K562 (cell line): ENCODE results near the gene ABHD12. TPM values are rescaled to one million over a fixed set of nuclear protein-coding genes. Genes with fewer than 3 reads are reported as not detected.

ENCODE experiments used
- ATAC-seq: fragments of 200-7000 bp; cut with Tn5 transposase; 3 replicates; pipeline ENCODE4 v1.9.1; 2020; ENCODE audit warnings: moderate library complexity
- BruUV-seq: library from RNA; stranded (reverse); fragments of 400-500 nt; replicated peaks from 2 replicates; lab custom pipeline; 2021; lab: Mats Ljungman, UMichigan
- CTCF ChIA-PET: fragments of 300-600 bp; formaldehyde crosslinking; extraction: SDS; loops from one replicate; lab custom pipeline; 2021; ENCODE audit warnings: low intra/inter-chr PET ratio; lab: Yijun Ruan, JAX
- POLR2A ChIA-PET: fragments of 300-600, 350-650 bp; sonication (Branson Sonifier 250); formaldehyde crosslinking; extraction: SDS; loops from one replicate; lab custom pipeline; 2021; ENCODE audit warnings: antibody characterized with exemption, inconsistent platforms; lab: Yijun Ruan, JAX
- DNase-seq, 4 experiments: peaks; one replicate each; pipeline versions ENCODE4 v3.0.0 to v3.0.0-alpha.2; 2011 to 2018; ENCODE audit warnings: low spot score in 3 of 4, mixed read lengths in 3 of 4; ENCODE audit errors: extremely low read depth in 1 of 4
- FAIRE-seq: peaks from 2 replicates; lab custom pipeline; 2011; peaks lifted over from hg19 to GRCh38; lab: Jason Lieb, UNC
- H2AFZ ChIP-seq: 2 replicates; pipeline ENCODE4 v1.6.0; 2011; ENCODE audit warnings: low read depth, low read length, control low read depth, inconsistent platforms
- H3K27ac ChIP-seq: fragments of 200-600 bp; 3 replicates; pipeline ENCODE4 v1.8.0; 2011; ENCODE audit warnings: low read depth, mild to moderate bottlenecking, control low read depth, inconsistent platforms, low read length, moderate library complexity, mixed read lengths; ENCODE audit errors: extremely low read depth
- H3K27me3 ChIP-seq, 2 experiments: fragments of 300-600 bp in 1 of 2; 2 replicates in 1 of 2; 3 replicates in 1 of 2; pipeline versions ENCODE4 v1.6.0 to v1.8.0; 2011; ENCODE audit warnings: inconsistent platforms in 2 of 2, low read length in 2 of 2, mild to moderate bottlenecking in 1 of 2, mixed read lengths in 1 of 2, moderate library complexity in 1 of 2; ENCODE audit not compliant: control insufficient read depth in 2 of 2, insufficient read depth in 2 of 2
- H3K36me3 ChIP-seq: fragments of 300-600 bp; 3 replicates; pipeline ENCODE4 v1.8.0; 2011; ENCODE audit warnings: mild to moderate bottlenecking, low read length, inconsistent platforms; ENCODE audit not compliant: control insufficient read depth, insufficient read depth
- H3K4me1 ChIP-seq, 2 experiments: fragments of 200-600 bp in 1 of 2; replicated peaks in 1 of 2; 2 replicates in 1 of 2; 3 replicates in 1 of 2; pipeline versions ENCODE4 v1.5.1 to v1.8.0; 2011; ENCODE audit warnings: inconsistent platforms in 2 of 2, low read length in 2 of 2, mild to moderate bottlenecking in 1 of 2, mixed read lengths in 1 of 2, moderate library complexity in 1 of 2; ENCODE audit not compliant: control insufficient read depth in 2 of 2, insufficient read depth in 2 of 2
- H3K4me2 ChIP-seq: 2 replicates; pipeline ENCODE4 v1.6.1; 2011; ENCODE audit warnings: low read length, control low read depth, inconsistent platforms, mixed read lengths; ENCODE audit not compliant: insufficient read depth
- H3K4me3 ChIP-seq: fragments of 200-600 bp; sonication (generic), shearing (Covaris generic); 2 replicates; pipeline ENCODE4 v1.5.1; 2016; ENCODE audit warnings: control low read depth, inconsistent platforms
- H3K79me2 ChIP-seq: fragments of 200-600 bp; 3 replicates; pipeline ENCODE4 v1.8.0; 2011; ENCODE audit warnings: low read length, inconsistent platforms; ENCODE audit not compliant: control insufficient read depth, insufficient read depth
- H3K9ac ChIP-seq, 2 experiments: 2 replicates each; pipeline versions ENCODE4 v1.6.0 to v1.6.1; 2011; ENCODE audit warnings: low read depth in 2 of 2, low read length in 2 of 2, control low read depth in 1 of 2, inconsistent platforms in 1 of 2, mild to moderate bottlenecking in 1 of 2, mixed read lengths in 1 of 2; ENCODE audit not compliant: insufficient read depth in 1 of 2
- H3K9me1 ChIP-seq: one replicate; pipeline ENCODE4 v1.6.0; 2011; ENCODE audit warnings: inconsistent platforms, mild to moderate bottlenecking, low read length, moderate library complexity; ENCODE audit not compliant: control insufficient read depth, insufficient read depth
- H3K9me3 ChIP-seq: replicated peaks from 2 replicates; pipeline ENCODE4 v1.5.1; 2011; ENCODE audit warnings: low read depth, low read length, inconsistent platforms; ENCODE audit not compliant: control insufficient read depth, insufficient read depth
- H4K20me1 ChIP-seq: replicated peaks from 2 replicates; pipeline ENCODE4 v1.6.1; 2011; ENCODE audit warnings: low read length, inconsistent platforms, mixed read lengths; ENCODE audit not compliant: control insufficient read depth, insufficient read depth
- BCOR ChIP-seq: fragments of 450-650 bp; IDR thresholded peaks from 2 replicates; pipeline ENCODE4 v1.6.1; 2016
- EP400 ChIP-seq: fragments of 450-650 bp; IDR thresholded peaks from 2 replicates; pipeline ENCODE4 v1.6.1; 2017; ENCODE audit warnings: antibody characterized with exemption, mild to moderate bottlenecking, moderate library complexity
- EZH2 ChIP-seq: IDR thresholded peaks from 2 replicates; pipeline ENCODE4 v1.6.1; 2012; ENCODE audit warnings: low read depth, mild to moderate bottlenecking, inconsistent platforms, low read length, borderline replicate concordance
- RBM15 ChIP-seq: fragments of 200-400 bp; formaldehyde crosslinking; IDR thresholded peaks from 2 replicates; pipeline ENCODE4 v1.6.1; 2018; ENCODE audit warnings: mild to moderate bottlenecking, low read length, moderate library complexity; ENCODE audit not compliant: insufficient read depth
- SNRNP70 ChIP-seq: fragments of 200-400 bp; formaldehyde crosslinking; optimal IDR thresholded peaks from 2 replicates; pipeline ENCODE3; 2017; ENCODE audit warnings: low read depth, low read length
- ZKSCAN3 ChIP-seq: fragments of 250-450 bp; sonication (Bioruptor Pico); IDR thresholded peaks from 2 replicates; pipeline ENCODE4 v1.4.0; 2020
- ZNF699 ChIP-seq: fragments of 250-450 bp; sonication (Bioruptor Pico); IDR thresholded peaks from 2 replicates; pipeline ENCODE4 v1.8.0; 2021; ENCODE audit warnings: mild to moderate bottlenecking, moderate library complexity; ENCODE audit not compliant: insufficient replicate concordance
- WGBS: fragments of 100-300 bp; shearing (Covaris generic); methylation state at CpG from one replicate; pipeline ENCODE4 v1.1.6; 2016; ENCODE audit warnings: low coverage, mixed read lengths; ENCODE audit not compliant: insufficient coverage; ENCODE audit errors: missing lambda C conversion rate; 5-methylcytosine and 5-hydroxymethylcytosine counted together
- in situ Hi-C: fragments of 300-500 bp; cut with MboI; formaldehyde crosslinking; loops from 4 replicates; pipeline ENCODE4 v1.15.0; 2018; ENCODE audit warnings: inconsistent platforms, mixed read lengths
- intact Hi-C: fragments of 100-400 bp; cut with micrococcal nuclease; formaldehyde crosslinking; loops from 2 replicates; pipeline ENCODE4 v1.14.2; 2022
- polyA plus RNA-seq, 8 experiments: library from polyadenylated mRNA; depleted of rRNA in 4 of 8; stranded (reverse) in 5 of 8; unstranded in 3 of 8; fragments of >200 nt; fragmentation: Nextera tagmentation in 2 of 8; fragmentation: Illumina TruSeq in 1 of 8; extraction: Ambion mirVana in 2 of 8; extraction: Trizol in 1 of 8; gene quantifications; 2 replicates each; pipeline versions ENCODE4 v1.2.1 to v1.2.3, GENCODE V29; 2011 to 2014; ENCODE audit warnings: inconsistent platforms in 1 of 8, missing spikeins in 1 of 8
- total RNA-seq, 7 experiments: library from RNA; depleted of rRNA in 6 of 7; stranded (reverse); fragments of >200 nt in 6 of 7; fragmentation: Illumina TruSeq in 2 of 7; extraction: Trizol in 2 of 7; gene quantifications; 2 replicates each; pipeline versions ENCODE4 v1.2.1 to v1.2.3, GENCODE V29; 2011 to 2021; ENCODE audit warnings: low replicate concordance in 1 of 7
- TF ChIP-seq, protein P1 (sequence below): sonication (generic); formaldehyde crosslinking; IDR thresholded peaks from 2 replicates; pipeline ENCODE4 v1.8.0; 2022; ENCODE audit warnings: mild to moderate bottlenecking, missing genetic modification reagents
- TF ChIP-seq, protein P2 (sequence below): fragments of 250-450 bp; sonication (Bioruptor Pico); IDR thresholded peaks from 2 replicates; pipeline ENCODE4 v1.5.0; 2020; ENCODE audit warnings: mild to moderate bottlenecking, borderline replicate concordance
- TF ChIP-seq, protein P3 (sequence below), 2 experiments: IDR thresholded peaks; 2 replicates each; pipeline ENCODE4 v1.6.1; 2012; ENCODE audit warnings: improper control_type of control experiment in 2 of 2, low read depth in 2 of 2, low read length in 2 of 2, borderline replicate concordance in 1 of 2
- TF ChIP-seq, protein P4 (sequence below): fragments of 250-450 bp; sonication (Bioruptor Pico); IDR thresholded peaks from 2 replicates; pipeline ENCODE4 v1.5.0; 2021; ENCODE audit warnings: mild to moderate bottlenecking, borderline replicate concordance

ABHD12 gene
- total and polyA plus RNA-seq, 9 of the 15 experiments (the other 6 are each of a cell fraction or from before 2014, with no cell fraction given) = 0.65 to 15.6 (median 9.1) TPM

DNA sequence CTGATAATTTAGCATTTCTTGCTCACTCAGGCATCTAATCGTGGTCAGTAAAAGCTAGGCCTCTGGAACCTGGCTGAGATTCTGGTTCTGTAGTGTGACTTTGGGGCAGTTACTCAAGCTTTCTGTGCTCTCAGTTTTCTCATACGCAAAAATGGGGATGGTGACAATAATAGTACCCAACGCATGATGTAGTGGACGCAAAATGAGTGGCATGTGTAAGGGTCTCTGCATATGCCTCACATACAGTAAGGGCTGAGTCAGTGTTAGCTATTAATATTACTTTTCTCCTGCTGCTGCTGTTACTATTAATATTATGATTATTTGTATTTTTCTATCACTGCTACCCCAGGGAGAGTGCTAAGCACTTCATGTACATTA is 17.5 kb upstream of the ABHD12 start (continued):
- TF ChIP-seq BCOR = no peak
- TF ChIP-seq, all 486 proteins: peak for 0

DNA sequence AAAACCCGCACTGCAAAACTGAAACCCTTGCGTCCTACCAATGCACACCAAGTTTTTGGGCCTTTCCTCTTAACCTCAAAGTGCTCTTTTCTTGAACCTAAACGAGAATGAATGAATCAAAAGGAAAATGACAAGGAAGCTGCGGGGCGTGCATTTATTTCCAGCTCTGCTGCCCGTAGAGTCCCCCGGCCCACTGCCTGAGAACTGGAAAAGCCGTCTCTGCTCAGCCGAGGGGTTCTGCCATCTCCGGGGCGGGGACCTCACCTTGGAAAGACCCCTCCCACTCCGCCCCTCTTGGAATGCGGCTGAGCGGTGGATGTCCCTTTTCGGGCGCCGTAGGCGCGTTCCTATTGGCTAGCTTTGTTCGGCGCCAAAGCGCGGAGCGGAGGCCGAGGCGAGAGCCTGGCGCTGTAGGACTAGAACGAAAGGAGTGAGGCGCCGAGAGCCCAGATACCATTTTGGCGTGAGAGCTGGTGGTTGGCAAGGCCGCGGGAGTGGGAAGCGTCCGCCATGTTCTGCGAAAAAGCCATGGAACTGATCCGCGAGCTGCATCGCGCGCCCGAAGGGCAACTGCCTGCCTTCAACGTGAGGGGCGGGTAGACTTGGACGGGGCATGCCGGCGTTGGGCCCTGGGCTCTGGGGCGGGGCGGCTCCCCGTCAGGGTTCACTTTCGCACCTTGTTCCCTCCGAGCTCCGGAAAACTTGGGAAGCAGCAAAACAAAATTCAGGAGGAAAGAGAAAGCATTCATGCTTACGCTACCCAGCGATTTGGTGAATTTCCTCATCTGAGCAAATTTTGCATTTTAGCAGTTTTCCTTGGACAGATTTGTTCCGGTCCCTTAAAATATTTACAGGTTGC is 16.9 kb upstream of the ABHD12 start, which contains the start of gene GINS1:
GINS1 (plus strand) TSS at position 363 of the 859 bp plus-strand sequence; CDS start at position 511, 148 bp downstream.
- FAIRE-seq = peak; percentile 81
- H3K27me3 ChIP-seq = no peaks in the 10 kb centered on the region
- TF ChIP-seq, protein P1, sequence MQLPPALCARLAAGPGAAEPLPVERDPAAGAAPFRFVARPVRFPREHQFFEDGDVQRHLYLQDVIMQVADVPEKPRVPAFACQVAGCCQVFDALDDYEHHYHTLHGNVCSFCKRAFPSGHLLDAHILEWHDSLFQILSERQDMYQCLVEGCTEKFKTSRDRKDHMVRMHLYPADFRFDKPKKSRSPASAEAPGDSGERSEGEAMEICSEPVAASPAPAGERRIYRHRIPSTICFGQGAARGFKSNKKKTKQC (CRISPR knock-in tag) = peak; percentile 42; the same call in 1 of the 2 replicates
- no peak for TF ChIP-seq EZH2
- TF ChIP-seq, protein P2, sequence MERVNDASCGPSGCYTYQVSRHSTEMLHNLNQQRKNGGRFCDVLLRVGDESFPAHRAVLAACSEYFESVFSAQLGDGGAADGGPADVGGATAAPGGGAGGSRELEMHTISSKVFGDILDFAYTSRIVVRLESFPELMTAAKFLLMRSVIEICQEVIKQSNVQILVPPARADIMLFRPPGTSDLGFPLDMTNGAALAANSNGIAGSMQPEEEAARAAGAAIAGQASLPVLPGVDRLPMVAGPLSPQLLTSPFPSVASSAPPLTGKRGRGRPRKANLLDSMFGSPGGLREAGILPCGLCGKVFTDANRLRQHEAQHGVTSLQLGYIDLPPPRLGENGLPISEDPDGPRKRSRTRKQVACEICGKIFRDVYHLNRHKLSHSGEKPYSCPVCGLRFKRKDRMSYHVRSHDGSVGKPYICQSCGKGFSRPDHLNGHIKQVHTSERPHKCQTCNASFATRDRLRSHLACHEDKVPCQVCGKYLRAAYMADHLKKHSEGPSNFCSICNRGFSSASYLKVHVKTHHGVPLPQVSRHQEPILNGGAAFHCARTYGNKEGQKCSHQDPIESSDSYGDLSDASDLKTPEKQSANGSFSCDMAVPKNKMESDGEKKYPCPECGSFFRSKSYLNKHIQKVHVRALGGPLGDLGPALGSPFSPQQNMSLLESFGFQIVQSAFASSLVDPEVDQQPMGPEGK = no peak
- no peak for TF ChIP-seq ZKSCAN3 (CRISPR knock-in tag)
- TF ChIP-seq, protein P3, sequence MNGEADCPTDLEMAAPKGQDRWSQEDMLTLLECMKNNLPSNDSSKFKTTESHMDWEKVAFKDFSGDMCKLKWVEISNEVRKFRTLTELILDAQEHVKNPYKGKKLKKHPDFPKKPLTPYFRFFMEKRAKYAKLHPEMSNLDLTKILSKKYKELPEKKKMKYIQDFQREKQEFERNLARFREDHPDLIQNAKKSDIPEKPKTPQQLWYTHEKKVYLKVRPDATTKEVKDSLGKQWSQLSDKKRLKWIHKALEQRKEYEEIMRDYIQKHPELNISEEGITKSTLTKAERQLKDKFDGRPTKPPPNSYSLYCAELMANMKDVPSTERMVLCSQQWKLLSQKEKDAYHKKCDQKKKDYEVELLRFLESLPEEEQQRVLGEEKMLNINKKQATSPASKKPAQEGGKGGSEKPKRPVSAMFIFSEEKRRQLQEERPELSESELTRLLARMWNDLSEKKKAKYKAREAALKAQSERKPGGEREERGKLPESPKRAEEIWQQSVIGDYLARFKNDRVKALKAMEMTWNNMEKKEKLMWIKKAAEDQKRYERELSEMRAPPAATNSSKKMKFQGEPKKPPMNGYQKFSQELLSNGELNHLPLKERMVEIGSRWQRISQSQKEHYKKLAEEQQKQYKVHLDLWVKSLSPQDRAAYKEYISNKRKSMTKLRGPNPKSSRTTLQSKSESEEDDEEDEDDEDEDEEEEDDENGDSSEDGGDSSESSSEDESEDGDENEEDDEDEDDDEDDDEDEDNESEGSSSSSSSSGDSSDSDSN (IDR thresholded peaks at IDR 0.05; ENCODE audit: borderline replicate concordance in 1 of 2, low read depth in 2 of 2, low read length in 2 of 2) = peak; percentile 20 to 68; a peak in 1 of 4 replicates
- TF ChIP-seq, protein P4, sequence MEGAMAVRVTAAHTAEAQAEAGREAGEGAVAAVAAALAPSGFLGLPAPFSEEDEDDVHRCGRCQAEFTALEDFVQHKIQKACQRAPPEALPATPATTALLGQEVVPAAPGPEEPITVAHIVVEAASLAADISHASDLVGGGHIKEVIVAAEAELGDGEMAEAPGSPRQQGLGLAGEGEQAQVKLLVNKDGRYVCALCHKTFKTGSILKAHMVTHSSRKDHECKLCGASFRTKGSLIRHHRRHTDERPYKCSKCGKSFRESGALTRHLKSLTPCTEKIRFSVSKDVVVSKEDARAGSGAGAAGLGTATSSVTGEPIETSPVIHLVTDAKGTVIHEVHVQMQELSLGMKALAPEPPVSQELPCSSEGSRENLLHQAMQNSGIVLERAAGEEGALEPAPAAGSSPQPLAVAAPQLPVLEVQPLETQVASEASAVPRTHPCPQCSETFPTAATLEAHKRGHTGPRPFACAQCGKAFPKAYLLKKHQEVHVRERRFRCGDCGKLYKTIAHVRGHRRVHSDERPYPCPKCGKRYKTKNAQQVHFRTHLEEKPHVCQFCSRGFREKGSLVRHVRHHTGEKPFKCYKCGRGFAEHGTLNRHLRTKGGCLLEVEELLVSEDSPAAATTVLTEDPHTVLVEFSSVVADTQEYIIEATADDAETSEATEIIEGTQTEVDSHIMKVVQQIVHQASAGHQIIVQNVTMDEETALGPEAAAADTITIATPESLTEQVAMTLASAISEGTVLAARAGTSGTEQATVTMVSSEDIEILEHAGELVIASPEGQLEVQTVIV (CRISPR knock-in tag) = no peak
- no peak for TF ChIP-seq RBM15
- no peak for TF ChIP-seq SNRNP70
- TF ChIP-seq ZNF699 (CRISPR knock-in tag) = no peak
- peak; percentile 91 for TF ChIP-seq EP400

More for the DNA sequence above, 16.9 kb upstream of the ABHD12 start, which contains the start of gene GINS1:
- POLR2A ChIA-PET = interaction anchor here (0.6 to 2.0 kb wide), 11 partner anchors 9 to 204 kb away, joined by 3 to 13 read pairs (median 4); partner anchors contain the start of gene ABHD12
- Histone ChIP-seq H3K4me3 (peak within 1 kb of the TSS; percentile 61), H4K20me1 (no peaks in the 10 kb centered on the region), H2AFZ (peak within 1 kb of the TSS; percentile 93), H3K9me3 (no peaks in the 10 kb centered on the region), H3K27ac (peak within 1 kb of the TSS; percentile 88), H3K4me2 (peak within 1 kb of the TSS; percentile 88), H3K4me1 (peaks cover 6 to 8% of the 10 kb centered on the region in 2 experiments; a peak in 3 of 5 replicates), H3K9me1 (no peaks in the 10 kb centered on the region), H3K36me3 (peaks cover 20% of the 10 kb centered on the region), H3K79me2 (peaks cover 28% of the 10 kb centered on the region), H3K9ac (peak within 1 kb of the TSS; percentile 86 to 99)
- TSS peak; percentile 82 for BruUV-seq
- DNase-seq = peak; percentile 89 to 93 (median 92)
- intact Hi-C loops (no loop called here), in situ Hi-C loops (loop anchor here (5.0 kb wide), 1 partner anchor 110 kb away; no protein-coding TSS in a partner anchor)
- ATAC-seq = peak; percentile 97
- CTCF ChIA-PET = no interaction called here
- 2% methylated on average over 40 of the region's 56 CpGs for WGBS
